ENCODE results near the gene C19orf47. TPM values are rescaled to one million over a fixed set of nuclear protein-coding genes. Genes with fewer than 3 reads are reported as not detected.

C19orf47 gene
- total and polyA plus RNA-seq, 2 donors (not counting 1 experiment from before 2014, with no cell fraction given) = 5.1 to 9.1 TPM

DNA sequence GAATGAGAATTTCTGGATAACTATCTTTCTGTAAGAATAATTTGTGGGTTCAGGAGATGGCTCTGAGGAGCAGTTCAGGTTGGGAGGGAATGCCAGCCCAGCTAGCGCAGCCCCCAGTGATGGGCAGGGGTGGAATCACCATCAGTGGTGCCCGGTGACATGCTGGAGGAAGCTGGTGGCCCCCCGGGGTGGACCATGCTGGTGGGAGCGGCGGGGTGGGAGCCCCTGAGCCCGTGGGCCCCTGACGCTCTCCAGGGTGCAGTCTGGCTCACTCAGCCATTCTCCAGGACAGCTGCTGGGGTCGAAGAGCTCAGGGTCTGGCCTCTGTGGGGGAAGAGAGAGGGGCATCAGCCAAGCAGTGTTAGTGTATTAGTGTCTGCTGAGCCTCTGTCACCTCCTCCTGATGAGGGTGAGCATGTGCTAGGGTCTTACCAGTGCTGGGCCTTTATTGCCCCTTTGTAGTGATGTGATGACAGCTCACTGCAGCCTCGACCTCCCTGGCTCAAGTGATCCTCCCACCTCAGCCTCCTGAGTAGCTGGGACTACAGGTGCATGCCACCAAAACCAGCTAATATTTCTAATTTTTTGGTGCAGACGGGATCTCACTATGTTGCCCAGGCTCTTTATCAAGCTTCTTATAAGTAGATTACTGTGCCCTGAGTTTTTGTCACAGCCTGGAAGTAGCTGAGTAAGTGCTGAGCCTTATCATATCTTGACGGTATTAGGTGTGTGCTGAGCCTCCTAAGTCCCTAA lies 31.4 kb upstream of the C19orf47 start:
- TF ChIP-seq, protein P1, sequence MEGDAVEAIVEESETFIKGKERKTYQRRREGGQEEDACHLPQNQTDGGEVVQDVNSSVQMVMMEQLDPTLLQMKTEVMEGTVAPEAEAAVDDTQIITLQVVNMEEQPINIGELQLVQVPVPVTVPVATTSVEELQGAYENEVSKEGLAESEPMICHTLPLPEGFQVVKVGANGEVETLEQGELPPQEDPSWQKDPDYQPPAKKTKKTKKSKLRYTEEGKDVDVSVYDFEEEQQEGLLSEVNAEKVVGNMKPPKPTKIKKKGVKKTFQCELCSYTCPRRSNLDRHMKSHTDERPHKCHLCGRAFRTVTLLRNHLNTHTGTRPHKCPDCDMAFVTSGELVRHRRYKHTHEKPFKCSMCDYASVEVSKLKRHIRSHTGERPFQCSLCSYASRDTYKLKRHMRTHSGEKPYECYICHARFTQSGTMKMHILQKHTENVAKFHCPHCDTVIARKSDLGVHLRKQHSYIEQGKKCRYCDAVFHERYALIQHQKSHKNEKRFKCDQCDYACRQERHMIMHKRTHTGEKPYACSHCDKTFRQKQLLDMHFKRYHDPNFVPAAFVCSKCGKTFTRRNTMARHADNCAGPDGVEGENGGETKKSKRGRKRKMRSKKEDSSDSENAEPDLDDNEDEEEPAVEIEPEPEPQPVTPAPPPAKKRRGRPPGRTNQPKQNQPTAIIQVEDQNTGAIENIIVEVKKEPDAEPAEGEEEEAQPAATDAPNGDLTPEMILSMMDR (conservative IDR thresholded peaks at IDR 0.05 in 1 of 2, IDR thresholded peaks at IDR 0.05 in 1 of 2; ENCODE audit: low read depth in 1 of 2, low read length in 2 of 2) = no peak
- no peak for TF ChIP-seq EZH2 (IDR thresholded peaks at IDR 0.05; ENCODE audit: low read length, missing control alignments)
- Histone ChIP-seq H2AFZ (ENCODE audit: low read length) (no peak overlapping the region), H3K36me3 (ENCODE audit: control insufficient read depth, insufficient read depth, low read length) (no peaks in the 10 kb centered on the region), H3K79me2 (ENCODE audit: control insufficient read depth, insufficient read depth, low read length) (no peaks in the 10 kb centered on the region), H3K27me3 (ENCODE audit: control insufficient read depth, insufficient read depth, low read length) (no peaks in the 10 kb centered on the region), H3K9me3 (ENCODE audit: control insufficient read depth, insufficient read depth, low read depth, low read length) (no peaks in the 10 kb centered on the region), H3K4me2 (ENCODE audit: extremely low read depth, insufficient read depth, low read length) (no peak overlapping the region), H3K9ac (ENCODE audit: insufficient read depth, low read length) (no peak overlapping the region), H3K4me1 (ENCODE audit: control insufficient read depth, extremely low read depth, insufficient read depth, low read length) (no peaks in the 10 kb centered on the region), H3K27ac (ENCODE audit: insufficient read depth, low read length) (no peak overlapping the region), H4K20me1 (ENCODE audit: control insufficient read depth, extremely low read depth, insufficient read depth, low read length) (no peaks in the 10 kb centered on the region), H3K4me3 (replicated peaks in 1 of 4; ENCODE audit: control extremely low read depth in 1 of 4, insufficient read depth in 1 of 4, low read depth in 3 of 4, low read length in 4 of 4) (no peak overlapping the region)
- no peak for DNase-seq (ENCODE audit: low read depth in 2 of 2)

DNA sequence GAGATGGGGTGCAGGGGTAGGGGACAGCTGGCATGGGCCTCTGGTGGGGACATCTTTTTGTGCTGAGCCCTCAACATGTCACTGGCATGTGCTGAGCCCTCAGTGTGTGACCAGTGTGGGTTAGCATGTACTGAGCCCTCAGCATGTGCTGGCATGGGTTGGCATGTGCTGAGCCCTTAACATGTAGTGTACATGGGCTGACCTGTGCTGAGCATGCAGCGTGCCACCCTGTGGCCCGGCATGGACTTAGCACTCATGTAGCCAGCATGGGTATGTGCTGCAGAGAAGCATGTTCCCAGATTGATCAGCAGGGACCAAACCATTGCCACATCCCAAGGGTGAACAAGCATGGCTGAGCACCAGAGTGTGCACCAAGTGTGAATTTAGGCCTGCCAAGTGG lies 30.3 kb upstream of the C19orf47 start:
- H3K79me2 ChIP-seq (ENCODE audit: control insufficient read depth, insufficient read depth, low read length) = no peaks in the 10 kb centered on the region
- H4K20me1 ChIP-seq (ENCODE audit: control insufficient read depth, extremely low read depth, insufficient read depth, low read length) = no peaks in the 10 kb centered on the region
- no peaks in the 10 kb centered on the region for H3K27me3 ChIP-seq (ENCODE audit: control insufficient read depth, insufficient read depth, low read length)
- H3K9me3 ChIP-seq (ENCODE audit: control insufficient read depth, insufficient read depth, low read depth, low read length) = no peaks in the 10 kb centered on the region
- no peaks in the 10 kb centered on the region for H3K4me1 ChIP-seq (ENCODE audit: control insufficient read depth, extremely low read depth, insufficient read depth, low read length)
- H2AFZ ChIP-seq (ENCODE audit: low read length) = no peak overlapping the region
- no peaks in the 10 kb centered on the region for H3K36me3 ChIP-seq (ENCODE audit: control insufficient read depth, insufficient read depth, low read length)
- no peak overlapping the region for H3K27ac ChIP-seq (ENCODE audit: insufficient read depth, low read length)
- no peak overlapping the region for H3K4me3 ChIP-seq (replicated peaks in 1 of 4; ENCODE audit: control extremely low read depth in 1 of 4, insufficient read depth in 1 of 4, low read depth in 3 of 4, low read length in 4 of 4)
- no peak overlapping the region for H3K9ac ChIP-seq (ENCODE audit: insufficient read depth, low read length)
- no peak overlapping the region for H3K4me2 ChIP-seq (ENCODE audit: extremely low read depth, insufficient read depth, low read length)
- TF ChIP-seq EZH2 (IDR thresholded peaks at IDR 0.05; ENCODE audit: low read length, missing control alignments) = no peak
- TF ChIP-seq, protein P1 (conservative IDR thresholded peaks at IDR 0.05 in 1 of 2, IDR thresholded peaks at IDR 0.05 in 1 of 2; ENCODE audit: low read depth in 1 of 2, low read length in 2 of 2) = no peak
- DNase-seq (ENCODE audit: low read depth in 2 of 2) = no peak

DNA sequence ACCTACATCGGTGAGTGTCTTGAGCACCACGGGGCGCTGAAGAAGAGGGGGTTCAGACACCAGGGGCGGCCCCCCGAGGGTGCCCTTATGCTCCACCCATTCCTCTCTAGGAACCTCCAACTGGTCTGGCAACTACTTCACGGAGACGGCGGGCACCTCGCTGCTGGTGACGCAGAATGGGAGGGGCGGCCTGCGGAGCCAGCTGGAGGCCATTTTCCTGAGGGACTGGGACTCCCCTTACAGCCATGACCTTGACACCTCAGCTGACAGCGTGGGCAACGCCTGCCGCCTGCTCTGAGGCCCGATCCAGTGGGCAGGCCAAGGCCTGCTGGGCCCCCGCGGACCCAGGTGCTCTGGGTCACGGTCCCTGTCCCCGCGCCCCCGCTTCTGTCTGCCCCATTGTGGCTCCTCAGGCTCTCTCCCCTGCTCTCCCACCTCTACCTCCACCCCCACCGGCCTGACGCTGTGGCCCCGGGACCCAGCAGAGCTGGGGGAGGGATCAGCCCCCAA lies 29.7 kb upstream of the C19orf47 start:
- Histone ChIP-seq H3K27me3 (ENCODE audit: control insufficient read depth, insufficient read depth, low read length) (no peaks in the 10 kb centered on the region), H3K9ac (ENCODE audit: insufficient read depth, low read length) (no peak overlapping the region), H3K79me2 (ENCODE audit: control insufficient read depth, insufficient read depth, low read length) (no peaks in the 10 kb centered on the region), H3K9me3 (ENCODE audit: control insufficient read depth, insufficient read depth, low read depth, low read length) (no peaks in the 10 kb centered on the region), H3K27ac (ENCODE audit: insufficient read depth, low read length) (no peak overlapping the region), H3K4me3 (replicated peaks in 1 of 4; ENCODE audit: control extremely low read depth in 1 of 4, insufficient read depth in 1 of 4, low read depth in 3 of 4, low read length in 4 of 4) (no peak overlapping the region), H3K36me3 (ENCODE audit: control insufficient read depth, insufficient read depth, low read length) (no peaks in the 10 kb centered on the region), H3K4me1 (ENCODE audit: control insufficient read depth, extremely low read depth, insufficient read depth, low read length) (no peaks in the 10 kb centered on the region), H3K4me2 (ENCODE audit: extremely low read depth, insufficient read depth, low read length) (no peak overlapping the region), H2AFZ (ENCODE audit: low read length) (no peak overlapping the region), H4K20me1 (ENCODE audit: control insufficient read depth, extremely low read depth, insufficient read depth, low read length) (no peaks in the 10 kb centered on the region)
- TF ChIP-seq, protein P1 (conservative IDR thresholded peaks at IDR 0.05 in 1 of 2, IDR thresholded peaks at IDR 0.05 in 1 of 2; ENCODE audit: low read depth in 1 of 2, low read length in 2 of 2) = no peak
- TF ChIP-seq EZH2 (IDR thresholded peaks at IDR 0.05; ENCODE audit: low read length, missing control alignments) = no peak
- DNase-seq (ENCODE audit: low read depth in 2 of 2) = no peak

All from fibroblast of lung (primary cell).